Measurements from ENCODE around the gene OR9Q1. TPM values are rescaled to one million over a fixed set of nuclear protein-coding genes. Genes with fewer than 3 reads are reported as not detected.

The OR9Q1 gene
- total and polyA plus RNA-seq, 2 of the 8 experiments (the other 6 are each of a cell fraction or from before 2014, with no cell fraction given), result not detected

DNA sequence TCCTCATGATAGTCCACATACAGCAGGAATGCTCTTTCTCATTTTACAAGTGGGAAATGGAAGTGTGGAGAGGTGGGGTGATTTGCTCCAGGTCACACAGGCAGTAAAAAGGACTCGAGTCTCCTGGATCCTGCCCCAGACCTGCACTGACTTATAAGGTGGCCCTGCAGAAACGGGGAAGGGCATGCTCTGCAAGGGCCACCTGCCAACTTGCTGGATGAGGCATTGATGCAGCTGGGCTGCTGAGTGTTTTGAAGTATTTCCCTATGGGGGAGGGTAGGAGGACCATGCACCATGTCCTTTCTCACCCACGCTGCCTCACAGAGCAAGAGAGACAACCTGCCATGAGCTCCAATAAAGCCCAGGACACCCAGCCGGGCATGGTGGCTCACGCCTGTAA lies 44.0 kb downstream of the OR9Q1 start:
- Histone ChIP-seq H3K9ac (replicated peaks in 1 of 4; ENCODE audit: extremely low read depth in 1 of 4, low read depth in 3 of 4, low read length in 3 of 4) (no peak overlapping the region), H3K9me3 (ENCODE audit: insufficient read depth in 2 of 2, low read depth in 1 of 2, low read length in 1 of 2) (no peaks in the 10 kb centered on the region), H3K18ac (ENCODE audit: extremely low read depth, low read length) (no peak overlapping the region), H3K4me1 (replicated peaks in 1 of 4; ENCODE audit: control insufficient read depth in 3 of 4, insufficient read depth in 4 of 4, low read length in 3 of 4) (no peaks in the 10 kb centered on the region; a peak in 1 of 7 replicates), H3K4me2 (ENCODE audit: insufficient read depth in 1 of 2, low read depth in 2 of 2, low read length in 2 of 2) (no peak overlapping the region), H4K5ac (ENCODE audit: insufficient read length, low read depth, low read length) (no peak overlapping the region), H4K20me1 (replicated peaks in 1 of 2; ENCODE audit: control insufficient read depth in 1 of 2, insufficient read depth in 2 of 2, low read length in 2 of 2) (no peaks in the 10 kb centered on the region), H2BK12ac (ENCODE audit: low read depth, low read length) (0 out of 2 replicates have a peak overlapping the region, but pooled peaks have one; percentile 17), H3K27me3 (replicated peaks in 1 of 4; ENCODE audit: control insufficient read depth in 3 of 4, extremely low read depth in 1 of 4, insufficient read depth in 3 of 4, low read length in 3 of 4) (no peaks in the 10 kb centered on the region), H3K56ac (replicated peaks; ENCODE audit: insufficient read length, low read depth, low read length) (no peak overlapping the region), H3K14ac (ENCODE audit: insufficient read length) (no peak overlapping the region), H3K79me2 (ENCODE audit: control insufficient read depth in 1 of 2, insufficient read depth in 2 of 2, low read length in 2 of 2) (no peaks in the 10 kb centered on the region), H3K27ac (ENCODE audit: low read depth, low read length) (no peak overlapping the region), H4K91ac (replicated peaks; ENCODE audit: insufficient read length, low read length) (no peak overlapping the region), H2BK120ac (replicated peaks; ENCODE audit: low read depth, low read length) (no peak overlapping the region), H2BK5ac (ENCODE audit: low read depth, low read length) (no peak overlapping the region), H3K23ac (ENCODE audit: insufficient read length) (no peak overlapping the region), H3K36me3 (ENCODE audit: control insufficient read depth in 2 of 4, insufficient read depth in 4 of 4, low read length in 3 of 4) (no peaks in the 10 kb centered on the region), H3K79me1 (ENCODE audit: low read depth, low read length) (no peaks in the 10 kb centered on the region), H2BK20ac (ENCODE audit: low read length) (no peak overlapping the region), H3K4ac (replicated peaks; ENCODE audit: insufficient read length, low read depth, low read length) (no peak overlapping the region), H3K4me3 (ENCODE audit: extremely low read depth in 1 of 4, insufficient read depth in 2 of 4, low read depth in 3 of 4, low read length in 4 of 4) (no peak overlapping the region), H4K8ac (ENCODE audit: extremely low read depth, insufficient read depth, low read length) (no peak overlapping the region), H2AFZ (ENCODE audit: low read length) (no peak overlapping the region), H2BK15ac (ENCODE audit: low read length) (no peak overlapping the region), H3K23me2 (ENCODE audit: low read depth, low read length) (no peaks in the 10 kb centered on the region), H2AK5ac (ENCODE audit: low read depth, low read length) (0 out of 2 replicates have a peak overlapping the region, but pooled peaks have one; percentile 39)
- DNase-seq (ENCODE audit: low read depth in 1 of 2, low spot score in 2 of 2), result no peak
- ChIA-PET CTCF (ENCODE audit: partially characterized antibody) (interaction anchor here (0.9 to 1.4 kb wide), 4 partner anchors 10 to 427 kb away, joined by 3 to 4 read pairs (median 4); no protein-coding TSS in a partner anchor), POLR2A (ENCODE audit: partially characterized antibody) (no interaction called here)
- FAIRE-seq, result no peak
- 89% methylated on average over 5 of the region's 5 CpGs; no CpG with 5 or more reads in 1 of the 2 experiments for WGBS, 2 experiments (ENCODE audit: extremely low coverage in 1 of 2, insufficient coverage in 1 of 2, insufficient read length in 1 of 2, insufficient replicate concordance in 2 of 2, low coverage in 1 of 2, low lambda C conversion rate in 2 of 2, missing lambda C conversion rate in 1 of 2)
- TF ChIP-seq CEBPB (IDR thresholded peaks at IDR 0.05; ENCODE audit: low read depth, low read length), result no peak
- TF ChIP-seq ASH2L (IDR thresholded peaks at IDR 0.05; ENCODE audit: low read length), result no peak
- TF ChIP-seq TBP (IDR thresholded peaks at IDR 0.05; ENCODE audit: low read depth, low read length), result no peak
- TF ChIP-seq GABPA (IDR thresholded peaks at IDR 0.05; ENCODE audit: borderline replicate concordance, insufficient read depth, low read length), result no peak
- TF ChIP-seq SP2 (IDR thresholded peaks at IDR 0.05; ENCODE audit: low read length), result no peak
- TF ChIP-seq, protein P1, sequence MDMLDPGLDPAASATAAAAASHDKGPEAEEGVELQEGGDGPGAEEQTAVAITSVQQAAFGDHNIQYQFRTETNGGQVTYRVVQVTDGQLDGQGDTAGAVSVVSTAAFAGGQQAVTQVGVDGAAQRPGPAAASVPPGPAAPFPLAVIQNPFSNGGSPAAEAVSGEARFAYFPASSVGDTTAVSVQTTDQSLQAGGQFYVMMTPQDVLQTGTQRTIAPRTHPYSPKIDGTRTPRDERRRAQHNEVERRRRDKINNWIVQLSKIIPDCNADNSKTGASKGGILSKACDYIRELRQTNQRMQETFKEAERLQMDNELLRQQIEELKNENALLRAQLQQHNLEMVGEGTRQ (IDR thresholded peaks at IDR 0.05; ENCODE audit: low read length), result no peak
- no peak for TF ChIP-seq CREB1 (IDR thresholded peaks at IDR 0.05)
- TF ChIP-seq, protein P2, sequence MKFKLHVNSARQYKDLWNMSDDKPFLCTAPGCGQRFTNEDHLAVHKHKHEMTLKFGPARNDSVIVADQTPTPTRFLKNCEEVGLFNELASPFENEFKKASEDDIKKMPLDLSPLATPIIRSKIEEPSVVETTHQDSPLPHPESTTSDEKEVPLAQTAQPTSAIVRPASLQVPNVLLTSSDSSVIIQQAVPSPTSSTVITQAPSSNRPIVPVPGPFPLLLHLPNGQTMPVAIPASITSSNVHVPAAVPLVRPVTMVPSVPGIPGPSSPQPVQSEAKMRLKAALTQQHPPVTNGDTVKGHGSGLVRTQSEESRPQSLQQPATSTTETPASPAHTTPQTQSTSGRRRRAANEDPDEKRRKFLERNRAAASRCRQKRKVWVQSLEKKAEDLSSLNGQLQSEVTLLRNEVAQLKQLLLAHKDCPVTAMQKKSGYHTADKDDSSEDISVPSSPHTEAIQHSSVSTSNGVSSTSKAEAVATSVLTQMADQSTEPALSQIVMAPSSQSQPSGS (IDR thresholded peaks at IDR 0.05; ENCODE audit: low read length), result no peak
- TF ChIP-seq SP4 (IDR thresholded peaks at IDR 0.05; ENCODE audit: low read length), result no peak
- no peak for TF ChIP-seq KDM4A (IDR thresholded peaks at IDR 0.05; ENCODE audit: low read depth, low read length, severe bottlenecking)
- no peak for TF ChIP-seq EGR1 (IDR thresholded peaks at IDR 0.05; ENCODE audit: borderline replicate concordance, low read depth, low read length)
- TF ChIP-seq POU5F1 (IDR thresholded peaks at IDR 0.05; ENCODE audit: low read depth, low read length), result no peak
